ENCODE data around the gene ZFHX2. TPM values are rescaled to one million over a fixed set of nuclear protein-coding genes. Genes with fewer than 3 reads are reported as not detected.
"Not testable (repeated sequence)": the region's sequence is repeated elsewhere in the genome, so short reads cannot be mapped to it uniquely, and the experiment has no call there.

Gene ZFHX2
- total RNA-seq (2021; fragmentation: NEBNext Ultra II Directional; extraction: Animal tissue kit (Norgen Biotek cat#: 25700)): 1 to 10 TPM in 4 of 6 experiments, under 1 TPM in 2; 0.63 to 4.2 (median 1.7) TPM
- long read RNA-seq: 0 reads

GRCh38 chr14:23551266-23552028 is at the start of gene ZFHX2:
ZFHX2 (minus strand) TSS chr14:23551765; CDS start chr14:23535325, 16,440 bp downstream.
- peaks cover 2% of the 10 kb centered on the region; the same call in 1 of the 2 replicates for H3K27me3 Mint-ChIP-seq (ENCODE audit: insufficient read depth)
- TF ChIP-seq CTCF (IDR thresholded peaks at IDR 0.05): no peak
- DNase-seq: peak; percentile 26
- H3K4me1 Mint-ChIP-seq (ENCODE audit: low read depth): peaks cover 10% of the 10 kb centered on the region
- no peak within 1 kb of the TSS; the same call in 1 of the 2 replicates for H3K27ac Mint-ChIP-seq
- H3K4me3 Mint-ChIP-seq: no peak within 1 kb of the TSS
- H3K36me3 Mint-ChIP-seq (ENCODE audit: low read depth): no peaks in the 10 kb centered on the region
- H3K9me3 Mint-ChIP-seq: no peaks in the 10 kb centered on the region

- Mint-ChIP-seq H3K36me3 (ENCODE audit: low read depth) (no peaks in the 10 kb centered on the region), H3K4me1 (ENCODE audit: low read depth) (peaks cover 13% of the 10 kb centered on the region), H3K4me3 (no peak overlapping the region), H3K27ac (no peak overlapping the region), H3K9me3 (no peaks in the 10 kb centered on the region), H3K27me3 (ENCODE audit: insufficient read depth) (peaks cover 10% of the 10 kb centered on the region)
- DNase-seq: no peak
- no peak for TF ChIP-seq CTCF (IDR thresholded peaks at IDR 0.05)
Observed at GRCh38 chr14:23600806-23601205, 49.2 kb upstream of the ZFHX2 start.

GRCh38 chr14:23600322-23600707 is 48.8 kb upstream of the ZFHX2 start:
- Mint-ChIP-seq H3K4me3 (no peak overlapping the region), H3K9me3 (no peaks in the 10 kb centered on the region), H3K4me1 (ENCODE audit: low read depth) (peaks cover 9% of the 10 kb centered on the region; the same call in 1 of the 2 replicates), H3K27ac (no peak overlapping the region), H3K27me3 (ENCODE audit: insufficient read depth) (peaks cover 10% of the 10 kb centered on the region), H3K36me3 (ENCODE audit: low read depth) (no peaks in the 10 kb centered on the region)
- TF ChIP-seq CTCF (IDR thresholded peaks at IDR 0.05): no peak
- DNase-seq: no peak

GRCh38 chr14:23594191-23594590 is 42.6 kb upstream of the ZFHX2 start:
- H3K4me3 Mint-ChIP-seq; H3K27me3 Mint-ChIP-seq (ENCODE audit: insufficient read depth): not testable (repeated sequence)

GRCh38 chr14:23590198-23590597 is 38.6 kb upstream of the ZFHX2 start:
- DNase-seq: no peak
- H3K36me3 Mint-ChIP-seq (ENCODE audit: low read depth): no peaks in the 10 kb centered on the region
- H3K4me3 Mint-ChIP-seq: no peak overlapping the region
- H3K9me3 Mint-ChIP-seq: no peaks in the 10 kb centered on the region
- H3K4me1 Mint-ChIP-seq (ENCODE audit: low read depth): no peaks in the 10 kb centered on the region
- no peak for TF ChIP-seq CTCF (IDR thresholded peaks at IDR 0.05)
- no peak overlapping the region for H3K27ac Mint-ChIP-seq
- H3K27me3 Mint-ChIP-seq (ENCODE audit: insufficient read depth): peaks cover 5% of the 10 kb centered on the region

More at GRCh38 chr14:23594191-23594590, 42.6 kb upstream of the ZFHX2 start:
- DNase-seq; H3K4me1 Mint-ChIP-seq (ENCODE audit: low read depth); H3K9me3 Mint-ChIP-seq; H3K36me3 Mint-ChIP-seq (ENCODE audit: low read depth); H3K27ac Mint-ChIP-seq: not testable (repeated sequence)

- Mint-ChIP-seq H3K4me3 (no peak overlapping the region), H3K27me3 (ENCODE audit: insufficient read depth) (peaks cover 5% of the 10 kb centered on the region), H3K27ac (no peak overlapping the region), H3K4me1 (ENCODE audit: low read depth) (no peaks in the 10 kb centered on the region), H3K36me3 (ENCODE audit: low read depth) (no peaks in the 10 kb centered on the region), H3K9me3 (no peaks in the 10 kb centered on the region)
- DNase-seq: no peak
- no peak for TF ChIP-seq CTCF (IDR thresholded peaks at IDR 0.05)
Observed at GRCh38 chr14:23589606-23590005, 38.0 kb upstream of the ZFHX2 start.

Measured in HFFc6 (cell line).